HUES64 (cell line): Measurements from ENCODE around the gene HIP1.
"Not testable (repeated sequence)": the region's sequence is repeated elsewhere in the genome, so short reads cannot be mapped to it uniquely, and the experiment has no call there.

Experiments used
- H3K27ac ChIP-seq: 2 replicates; pipeline ENCODE4 v1.7.0; 2013; ENCODE audit warnings: low read depth, low read length, inconsistent platforms
- H3K27me3 ChIP-seq: 2 replicates; pipeline ENCODE4 v1.6.1; 2013; ENCODE audit warnings: mild to moderate bottlenecking, low read length; ENCODE audit not compliant: insufficient read depth
- H3K36me3 ChIP-seq: 2 replicates; pipeline ENCODE4 v1.6.1; 2013; ENCODE audit warnings: mild to moderate bottlenecking, low read length; ENCODE audit not compliant: insufficient read depth
- H3K4me1 ChIP-seq: 2 replicates; pipeline ENCODE4 v1.6.1; 2013; ENCODE audit warnings: mild to moderate bottlenecking, low read length, moderate library complexity; ENCODE audit not compliant: insufficient read depth
- H3K4me3 ChIP-seq: 2 replicates; pipeline ENCODE4 v1.5.1; 2013; ENCODE audit warnings: mild to moderate bottlenecking, low read length, moderate library complexity
- H3K9ac ChIP-seq: 2 replicates; pipeline ENCODE4 v1.6.1; 2013; ENCODE audit warnings: mild to moderate bottlenecking, low read depth, low read length
- H3K9me3 ChIP-seq: 2 replicates; pipeline ENCODE4 v1.6.1; 2013; ENCODE audit warnings: low read depth, low read length; ENCODE audit not compliant: insufficient read depth
- WGBS: fragments of 150-250, 120-280 bp; methylation state at CpG from one replicate; pipeline ENCODE4 v1.1.7; 2013; ENCODE audit warnings: missing lambda C conversion rate; 5-methylcytosine and 5-hydroxymethylcytosine counted together

HIP1 gene

DNA sequence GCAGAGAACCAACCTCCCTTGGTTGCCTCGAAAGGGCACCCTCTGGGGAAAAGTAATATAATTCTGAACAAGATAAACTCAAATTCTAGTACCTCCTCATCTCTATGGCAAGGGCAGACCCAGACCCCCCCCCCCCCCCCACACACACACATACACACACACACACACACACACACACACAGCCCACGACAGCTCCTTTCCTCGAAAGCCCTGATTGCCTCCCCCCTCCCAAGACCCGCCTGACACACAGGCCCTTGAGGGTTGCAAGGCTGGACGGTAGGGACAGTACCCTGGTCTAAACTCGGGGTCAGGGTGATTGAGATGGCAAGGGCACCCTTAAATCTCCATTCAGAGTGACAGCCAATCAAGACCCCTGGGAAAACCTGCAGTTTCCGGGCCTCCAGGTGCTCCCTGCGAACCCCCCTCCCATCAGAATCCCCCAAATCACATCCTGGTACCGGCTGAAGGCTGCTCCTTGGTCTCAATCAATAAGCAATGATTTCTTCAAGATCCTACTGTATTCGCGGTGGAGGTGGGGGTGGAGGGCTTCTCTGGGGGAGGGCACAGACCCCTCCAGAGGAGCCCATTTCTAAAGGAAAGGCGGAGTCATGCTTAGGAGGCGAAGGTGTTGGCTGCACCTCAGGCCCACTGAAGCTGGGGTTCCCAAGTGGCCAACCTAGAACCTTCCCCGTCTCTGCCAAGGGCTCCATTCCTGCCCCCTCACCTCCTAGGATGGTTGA lies 100.7 kb downstream of the HIP1 start:
- peak overlapping the region; percentile 85 for H3K9ac ChIP-seq
- 4% methylated on average over 13 of the region's 14 CpGs for WGBS

DNA sequence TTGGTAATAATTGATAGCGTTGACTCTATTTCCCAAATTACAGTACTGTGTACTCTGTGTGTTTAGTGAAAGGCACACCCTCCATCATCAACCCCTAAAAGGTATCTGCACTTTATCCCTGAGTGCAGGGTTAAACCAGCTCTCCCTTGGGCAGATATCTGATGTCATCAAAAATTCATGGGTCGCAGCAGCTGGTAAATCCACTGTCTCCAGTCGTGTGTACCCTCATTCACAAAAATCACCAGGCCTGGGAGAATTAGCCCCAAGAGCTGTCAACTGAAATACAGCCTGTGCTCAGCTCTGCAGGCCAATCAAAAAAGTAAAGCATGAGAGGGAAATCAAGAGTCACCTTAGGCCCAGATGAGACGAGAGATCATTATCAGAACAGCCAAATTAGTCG lies 103.7 kb downstream of the HIP1 start:
- WGBS: 92% methylated on average over 4 of the region's 5 CpGs
- H3K4me1 ChIP-seq: peaks cover 15% of the 10 kb centered on the region; the same call in 1 of the 2 replicates

More for the DNA sequence above, 100.7 kb downstream of the HIP1 start:
- Histone ChIP-seq H3K4me3 (peak overlapping the region; percentile 84), H3K4me1 (peaks cover 13% of the 10 kb centered on the region; the same call in 1 of the 2 replicates), H3K27ac (peak overlapping the region; percentile 99), H3K27me3 (no peaks in the 10 kb centered on the region), H3K9me3 (peaks cover 1% of the 10 kb centered on the region; the same call in 1 of the 2 replicates), H3K36me3 (peaks cover 16% of the 10 kb centered on the region)

DNA sequence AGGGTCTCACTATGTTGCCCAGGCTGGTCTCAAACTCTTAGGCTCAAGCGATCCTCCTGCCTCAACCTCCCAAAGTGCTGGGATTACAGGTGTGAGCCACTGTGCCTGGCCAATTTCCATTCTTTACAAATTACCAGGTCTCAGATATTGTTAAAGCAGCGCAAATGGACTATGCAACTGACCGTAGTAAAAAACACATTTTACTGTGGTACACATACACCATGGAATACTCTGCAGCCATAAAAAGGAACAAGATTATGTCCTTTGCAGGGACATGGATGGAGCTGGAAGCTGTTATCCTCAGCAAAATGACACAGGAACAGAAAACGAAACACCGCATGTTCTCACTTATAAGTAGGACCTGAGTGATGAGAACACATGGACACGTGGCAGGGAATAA lies 106.2 kb downstream of the HIP1 start:
- 87% methylated on average over 6 of the region's 6 CpGs for WGBS
- H3K27me3 ChIP-seq, H3K4me3 ChIP-seq, H3K4me1 ChIP-seq, H3K9ac ChIP-seq, H3K9me3 ChIP-seq, H3K27ac ChIP-seq: not testable (repeated sequence)
- H3K36me3 ChIP-seq: peaks cover 38% of the 10 kb centered on the region

More for the DNA sequence above, 103.7 kb downstream of the HIP1 start:
- Histone ChIP-seq H3K27ac (no peak overlapping the region), H3K27me3 (no peaks in the 10 kb centered on the region), H3K9ac (no peak overlapping the region), H3K9me3 (no peaks in the 10 kb centered on the region), H3K36me3 (peaks cover 27% of the 10 kb centered on the region), H3K4me3 (no peak overlapping the region)

DNA sequence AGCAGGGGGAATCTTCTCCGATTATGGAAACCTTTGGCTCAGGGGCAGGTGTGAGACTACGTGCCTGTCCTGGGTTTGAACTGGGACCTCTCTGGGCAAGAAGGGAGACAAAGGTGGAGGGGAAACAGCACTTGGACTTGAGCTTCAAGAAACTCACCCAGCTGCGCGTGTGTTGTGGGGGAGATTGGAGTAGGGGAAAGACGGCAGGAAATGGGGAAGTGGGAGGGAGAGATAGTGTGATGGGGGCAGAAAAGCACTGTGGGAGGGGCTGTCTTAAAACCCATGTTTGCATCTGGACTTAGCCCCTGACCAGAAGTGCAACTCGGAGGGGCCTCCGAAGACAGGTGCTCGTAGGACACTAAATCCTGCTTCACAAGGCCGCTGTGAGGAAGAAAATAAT lies 107.0 kb downstream of the HIP1 start:
- Histone ChIP-seq H3K27me3 (no peaks in the 10 kb centered on the region), H3K4me3 (no peak overlapping the region), H3K9ac (no peak overlapping the region), H3K4me1 (peaks cover 5% of the 10 kb centered on the region; the same call in 1 of the 2 replicates), H3K9me3 (no peaks in the 10 kb centered on the region), H3K36me3 (peaks cover 46% of the 10 kb centered on the region), H3K27ac (no peak overlapping the region)
- WGBS: 82% methylated on average over 9 of the region's 9 CpGs

DNA sequence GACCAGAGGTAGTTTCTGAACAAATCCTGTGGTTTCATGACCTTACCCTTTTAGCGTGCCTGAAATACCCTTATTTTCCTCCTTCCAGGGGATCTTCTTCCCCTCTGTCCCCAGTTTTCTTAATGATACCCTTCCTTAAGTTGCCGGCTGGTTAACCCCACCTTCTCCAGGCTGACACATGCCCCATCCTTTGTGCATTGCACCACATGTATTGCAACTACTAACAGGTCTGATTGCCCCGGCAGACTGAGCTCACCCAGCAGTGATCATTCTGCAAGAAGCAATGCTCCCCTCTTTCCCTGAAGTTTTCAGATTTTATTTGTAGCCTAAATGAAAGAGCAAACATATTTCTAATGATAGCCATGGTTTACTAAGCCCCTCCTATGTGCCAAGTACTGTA lies 108.2 kb downstream of the HIP1 start:
- no peak overlapping the region for H3K4me3 ChIP-seq
- peaks cover 5% of the 10 kb centered on the region; the same call in 1 of the 2 replicates for H3K4me1 ChIP-seq
- no peak overlapping the region for H3K9ac ChIP-seq
- WGBS: 91% methylated on average over 3 of the region's 3 CpGs
- no peak overlapping the region for H3K27ac ChIP-seq
- H3K36me3 ChIP-seq: peaks cover 54% of the 10 kb centered on the region
- H3K9me3 ChIP-seq: no peaks in the 10 kb centered on the region
- no peaks in the 10 kb centered on the region for H3K27me3 ChIP-seq

DNA sequence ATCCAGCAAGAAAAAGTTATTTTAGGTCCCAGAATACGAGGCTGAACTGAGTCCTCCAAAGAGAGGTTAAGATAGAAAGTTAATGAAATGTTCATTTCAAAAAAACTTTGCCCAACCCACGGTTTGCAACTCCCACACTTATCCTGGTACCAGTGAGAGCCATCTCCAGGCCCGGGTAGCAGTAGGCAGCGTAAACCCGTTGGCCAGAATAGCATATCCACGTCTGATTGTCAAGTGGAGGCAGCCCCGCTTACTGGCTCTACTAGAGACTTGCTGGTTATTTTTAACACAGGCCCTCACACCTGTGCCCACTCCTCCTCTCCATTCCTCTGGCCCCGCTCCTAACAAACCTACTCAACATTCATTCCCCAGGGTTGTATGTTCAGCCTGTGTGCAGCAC lies 109.7 kb downstream of the HIP1 start:
- 96% methylated on average over 8 of the region's 8 CpGs for WGBS
- H3K9me3 ChIP-seq: no peaks in the 10 kb centered on the region
- no peak overlapping the region for H3K4me3 ChIP-seq
- H3K4me1 ChIP-seq: peaks cover 5% of the 10 kb centered on the region; the same call in 1 of the 2 replicates
- no peak overlapping the region for H3K27ac ChIP-seq
- H3K36me3 ChIP-seq: peaks cover 44% of the 10 kb centered on the region
- no peak overlapping the region for H3K9ac ChIP-seq
- no peaks in the 10 kb centered on the region for H3K27me3 ChIP-seq

DNA sequence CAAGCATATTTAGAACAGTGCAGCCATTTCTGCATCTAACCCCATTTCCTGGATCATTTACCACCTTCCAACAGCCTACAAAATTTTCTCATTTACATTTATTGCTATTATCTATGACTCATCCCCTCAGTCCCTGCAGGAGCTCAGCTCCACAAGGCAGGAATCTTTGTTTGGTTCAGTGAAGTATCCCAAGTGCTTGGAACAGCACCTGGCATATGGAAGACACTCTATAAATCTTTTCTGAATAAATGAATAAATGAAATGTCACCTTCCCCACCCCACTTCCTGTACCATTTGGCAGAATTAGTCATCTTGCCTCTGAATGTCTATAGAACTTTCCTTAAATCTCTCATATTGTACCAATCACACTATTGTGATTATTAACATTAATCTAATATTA lies 110.7 kb downstream of the HIP1 start:
- Histone ChIP-seq H3K4me1 (peaks cover 8% of the 10 kb centered on the region; the same call in 1 of the 2 replicates), H3K9me3 (no peaks in the 10 kb centered on the region), H3K9ac (no peak overlapping the region), H3K4me3 (no peak overlapping the region), H3K27me3 (no peaks in the 10 kb centered on the region), H3K27ac (no peak overlapping the region), H3K36me3 (peaks cover 42% of the 10 kb centered on the region)

DNA sequence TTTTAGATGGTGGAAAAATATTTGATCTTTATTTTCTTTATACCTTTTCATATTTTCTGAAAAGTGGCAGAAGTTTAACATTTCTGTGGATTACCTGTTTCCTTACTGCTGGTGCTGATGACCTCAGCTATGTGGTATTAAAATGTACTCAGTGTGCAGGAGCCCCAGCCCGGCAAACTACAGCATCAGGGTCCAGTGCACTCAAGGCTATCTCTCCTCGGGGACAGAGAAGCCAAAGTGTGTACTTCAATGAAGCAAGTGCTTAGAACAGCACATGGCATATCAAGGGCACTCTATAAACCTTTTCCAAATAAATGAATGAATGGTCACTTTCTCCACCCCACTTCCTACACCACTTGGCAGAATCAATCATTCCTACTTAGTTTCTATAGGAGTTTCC lies 111.8 kb downstream of the HIP1 start:
- 97% methylated on average over 2 of the region's 2 CpGs for WGBS
- Histone ChIP-seq H3K27me3 (no peaks in the 10 kb centered on the region), H3K9me3 (no peaks in the 10 kb centered on the region), H3K9ac (no peak overlapping the region), H3K27ac (no peak overlapping the region), H3K4me3 (no peak overlapping the region), H3K36me3 (peaks cover 40% of the 10 kb centered on the region), H3K4me1 (peaks cover 6% of the 10 kb centered on the region; the same call in 1 of the 2 replicates)

DNA sequence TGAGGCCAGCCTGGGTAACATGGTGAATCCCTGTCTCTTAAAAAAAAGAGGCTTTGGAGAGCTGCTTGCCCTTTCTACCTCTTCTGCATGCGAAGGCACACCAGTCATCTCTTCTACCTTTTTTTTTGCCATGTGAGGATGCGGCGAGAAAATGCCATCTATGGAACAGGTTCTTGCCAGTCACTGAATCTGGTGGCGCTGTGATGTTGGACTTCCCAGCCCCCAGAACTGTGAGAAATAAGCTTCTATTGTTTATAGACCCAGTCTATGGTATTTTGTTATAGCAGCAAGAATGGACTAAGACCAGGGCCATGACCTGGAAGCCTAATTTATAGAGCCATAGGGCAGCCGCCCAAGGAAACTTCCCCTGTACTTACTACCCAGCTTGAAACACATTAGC lies 112.9 kb downstream of the HIP1 start:
- no peak overlapping the region for H3K4me3 ChIP-seq
- no peak overlapping the region for H3K27ac ChIP-seq
- H3K9ac ChIP-seq: no peak overlapping the region
- 0 out of 2 replicates have a peak, but pooled peaks cover 3% of the 10 kb centered on the region for H3K4me1 ChIP-seq
- H3K36me3 ChIP-seq: peaks cover 51% of the 10 kb centered on the region
- no peaks in the 10 kb centered on the region for H3K9me3 ChIP-seq
- H3K27me3 ChIP-seq: no peaks in the 10 kb centered on the region
- WGBS: 89% methylated on average over 5 of the region's 5 CpGs

DNA sequence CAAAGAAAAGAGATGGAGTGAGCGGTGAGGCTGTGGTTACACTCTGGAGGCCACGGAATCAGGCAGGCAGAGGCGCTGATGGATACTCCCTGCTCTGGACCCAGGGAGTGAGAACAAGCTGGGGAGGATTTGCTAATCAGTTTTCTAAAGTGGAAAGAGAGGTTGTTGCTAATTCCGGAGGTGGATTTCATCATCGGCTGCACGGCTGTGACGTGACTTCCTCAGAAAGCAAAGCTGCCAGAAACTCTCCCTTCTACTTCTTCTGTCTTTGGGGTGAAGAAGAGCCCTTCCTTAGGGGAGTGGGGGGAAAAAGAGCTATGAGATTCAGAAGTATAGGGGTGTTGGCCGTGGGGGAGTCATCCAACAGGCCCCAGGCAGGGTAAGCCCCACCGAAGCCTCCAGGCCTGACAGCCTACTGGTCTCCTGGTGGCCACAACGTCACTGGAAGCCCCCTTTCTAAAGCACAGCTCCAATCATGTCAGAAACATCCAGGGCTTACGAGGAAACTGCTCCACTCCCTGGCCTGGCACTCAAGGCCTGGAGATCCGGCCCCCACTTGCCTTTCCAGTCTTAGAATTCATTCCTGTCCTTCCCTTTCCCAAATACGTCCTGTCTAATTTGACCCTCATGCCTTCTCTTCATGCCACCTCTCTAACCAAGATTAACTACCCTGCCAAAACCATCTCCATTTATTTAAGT lies 114.5 kb downstream of the HIP1 start:
- Histone ChIP-seq H3K27ac (no peak overlapping the region), H3K36me3 (peaks cover 43% of the 10 kb centered on the region), H3K9ac (no peak overlapping the region), H3K4me3 (no peak overlapping the region), H3K4me1 (0 out of 2 replicates have a peak, but pooled peaks cover 3% of the 10 kb centered on the region), H3K9me3 (no peaks in the 10 kb centered on the region), H3K27me3 (no peaks in the 10 kb centered on the region)
- WGBS: 89% methylated on average over 13 of the region's 13 CpGs

DNA sequence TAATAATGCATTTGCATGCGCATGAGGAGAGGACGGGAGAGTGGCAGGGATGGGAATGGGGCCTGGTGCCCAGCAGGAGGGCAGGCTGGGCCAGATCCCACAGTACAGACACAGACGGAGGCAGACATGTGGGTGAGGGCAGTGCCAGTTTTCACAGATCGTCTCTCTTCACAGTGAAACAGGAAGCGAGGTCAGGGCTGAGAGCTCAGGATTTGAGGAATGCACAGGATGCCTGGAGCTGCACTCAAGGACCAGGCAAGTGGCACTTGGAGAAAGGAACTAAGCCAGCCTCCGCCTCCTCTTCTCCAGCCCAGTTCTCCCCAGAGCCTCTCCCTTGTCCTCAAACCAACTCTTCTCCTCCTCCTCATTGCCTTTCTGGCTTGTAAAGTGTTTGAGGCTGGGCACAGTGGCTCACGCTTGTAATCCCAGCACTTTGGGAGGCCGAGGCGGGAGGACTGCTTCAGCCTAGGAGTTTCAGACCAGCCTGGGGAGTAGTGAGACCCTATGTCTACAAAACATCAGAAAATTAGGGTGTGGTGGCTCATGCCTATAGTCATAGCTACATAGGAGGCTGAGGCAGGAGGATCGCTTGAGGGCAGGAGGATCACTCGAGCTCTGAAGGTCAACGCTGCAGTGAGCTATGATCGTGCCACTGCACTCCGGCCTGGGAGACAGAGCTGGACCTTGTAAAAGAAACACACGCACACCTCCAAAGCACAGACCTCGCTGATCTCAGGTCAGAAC lies 115.2 kb downstream of the HIP1 start:
- H3K9me3 ChIP-seq: no peaks in the 10 kb centered on the region
- H3K27me3 ChIP-seq: no peaks in the 10 kb centered on the region
- H3K4me1 ChIP-seq: 0 out of 2 replicates have a peak, but pooled peaks cover 3% of the 10 kb centered on the region
- 84% methylated on average over 16 of the region's 16 CpGs for WGBS
- H3K27ac ChIP-seq: peak overlapping the region; percentile 24; the same call in 1 of the 2 replicates
- no peak overlapping the region for H3K4me3 ChIP-seq
- peaks cover 44% of the 10 kb centered on the region for H3K36me3 ChIP-seq
- H3K9ac ChIP-seq: no peak overlapping the region
